CD4-positive, alpha-beta T cell treated with Interleukin-1 beta for 1 hour (primary cell): ENCODE results near the gene DACT1.

Source experiments
- DNase-seq, 2 donors: peaks; one replicate each; pipeline ENCODE4 v3.0.0-alpha.2; 2020 to 2022

Gene DACT1

GRCh38 chr14:58637040-58637390, 747 bp upstream of the DACT1 start:
- peak in 1 of 2 donors; percentile 6 for DNase-seq

GRCh38 chr14:58638231-58639197, 752 bp downstream of the DACT1 start:
- DNase-seq: no peak

- DNase-seq: no peak
Measured at GRCh38 chr14:58639198-58639565, 1.4 kb downstream of the DACT1 start.

DNA sequence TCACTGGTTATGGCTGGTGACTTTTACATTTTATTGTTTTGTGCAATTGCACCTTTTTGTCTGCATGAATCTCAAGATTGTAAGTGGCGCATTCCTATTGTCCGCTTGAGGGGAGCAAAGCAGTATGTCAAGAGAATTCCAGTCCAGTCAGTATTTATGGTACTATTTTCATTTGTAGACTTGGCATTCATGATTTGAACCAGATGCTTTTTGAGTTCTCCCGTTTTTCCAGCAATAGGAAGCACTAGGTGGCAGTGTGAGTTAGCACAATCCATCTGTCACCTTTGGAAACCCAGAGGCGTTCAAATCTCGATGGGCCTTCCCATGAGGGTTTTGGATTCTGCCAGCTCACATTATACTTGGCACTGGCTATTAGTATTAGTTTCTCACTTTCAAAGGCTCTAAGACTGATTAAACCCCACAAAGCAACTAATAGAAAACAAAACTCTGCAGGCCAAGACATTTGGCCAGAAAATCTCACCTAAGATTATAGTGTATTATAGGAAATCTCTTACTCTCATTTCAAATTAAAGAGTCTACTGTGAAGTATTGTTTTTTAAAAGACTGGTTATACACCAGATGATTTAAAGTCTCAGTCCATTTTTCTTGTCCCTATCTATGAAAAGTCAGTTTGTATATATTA, 2.2 kb downstream of the DACT1 start:
- DNase-seq: no peak

DNA sequence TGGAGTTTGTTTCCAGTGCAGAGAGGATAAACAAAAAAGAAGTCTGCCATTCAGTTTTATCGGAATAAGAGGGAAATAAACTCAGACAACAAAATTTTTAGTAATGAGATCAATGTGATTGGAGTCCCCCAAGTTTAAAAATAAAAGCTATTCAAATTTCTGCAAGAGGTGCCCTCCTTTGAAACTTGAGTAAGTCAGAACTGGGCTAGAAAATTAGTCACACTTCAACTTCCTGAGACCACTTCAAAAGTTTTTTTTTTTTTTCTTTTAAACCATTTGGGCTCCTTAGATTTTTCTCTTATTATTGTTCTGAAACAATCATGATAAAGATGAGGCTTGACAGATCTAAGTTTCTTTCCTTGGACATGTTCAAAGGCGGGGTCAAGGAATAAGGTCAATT, 3.2 kb downstream of the DACT1 start:
- DNase-seq: no peak

- no peak for DNase-seq
Measured at GRCh38 chr14:58641509-58641908, 3.7 kb downstream of the DACT1 start.

GRCh38 chr14:58643366-58643765, 5.6 kb downstream of the DACT1 start:
- DNase-seq: no peak

DNA sequence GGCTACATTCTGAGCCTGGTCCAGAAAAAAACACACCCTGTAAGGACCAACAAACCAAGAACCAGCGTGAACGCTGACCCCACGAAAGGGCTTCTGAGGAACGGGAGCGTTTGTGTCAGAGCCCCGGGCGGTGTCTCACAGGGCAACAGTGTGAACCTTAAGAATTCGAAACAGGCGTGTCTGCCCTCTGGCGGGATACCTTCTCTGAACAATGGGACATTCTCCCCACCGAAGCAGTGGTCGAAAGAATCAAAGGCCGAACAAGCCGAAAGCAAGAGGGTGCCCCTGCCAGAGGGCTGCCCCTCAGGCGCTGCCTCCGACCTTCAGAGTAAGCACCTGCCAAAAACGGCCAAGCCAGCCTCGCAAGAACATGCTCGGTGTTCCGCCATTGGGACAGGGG, 7.9 kb downstream of the DACT1 start:
- no peak for DNase-seq

DNA sequence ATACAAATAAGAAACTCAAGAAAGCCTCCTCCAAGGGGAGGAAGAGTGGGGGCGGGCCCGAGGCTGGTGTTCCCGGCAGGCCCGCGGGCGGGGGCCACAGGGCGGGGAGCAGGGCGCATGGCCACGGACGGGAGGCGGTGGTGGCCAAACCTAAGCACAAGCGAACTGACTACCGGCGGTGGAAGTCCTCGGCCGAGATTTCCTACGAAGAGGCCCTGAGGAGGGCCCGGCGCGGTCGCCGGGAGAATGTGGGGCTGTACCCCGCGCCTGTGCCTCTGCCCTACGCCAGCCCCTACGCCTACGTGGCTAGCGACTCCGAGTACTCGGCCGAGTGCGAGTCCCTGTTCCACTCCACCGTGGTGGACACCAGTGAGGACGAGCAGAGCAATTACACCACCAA, 8.7 kb downstream of the DACT1 start:
- no peak for DNase-seq

- DNase-seq: no peak
Measured at GRCh38 chr14:58647777-58648176, 10.0 kb downstream of the DACT1 start.

DNA sequence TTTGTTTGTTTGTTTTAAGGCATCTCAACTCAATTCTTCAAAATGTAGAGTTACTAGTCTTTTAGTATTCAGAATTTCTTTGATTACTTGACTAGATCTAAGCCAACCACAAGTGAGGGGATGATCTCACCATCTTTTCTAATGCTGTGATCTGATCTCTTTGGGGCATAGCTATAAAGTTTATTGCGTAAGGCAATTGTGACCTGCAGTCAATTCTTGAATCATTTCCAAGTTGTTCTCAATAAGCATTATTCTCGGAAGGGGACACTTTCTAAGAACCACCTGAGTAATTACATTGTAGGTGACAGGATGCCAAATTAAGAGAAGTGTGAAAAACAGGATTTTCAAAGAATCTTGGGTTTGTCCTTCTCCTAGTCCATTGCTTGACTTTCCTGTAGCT, 13.1 kb downstream of the DACT1 start:
- no peak for DNase-seq

DNA sequence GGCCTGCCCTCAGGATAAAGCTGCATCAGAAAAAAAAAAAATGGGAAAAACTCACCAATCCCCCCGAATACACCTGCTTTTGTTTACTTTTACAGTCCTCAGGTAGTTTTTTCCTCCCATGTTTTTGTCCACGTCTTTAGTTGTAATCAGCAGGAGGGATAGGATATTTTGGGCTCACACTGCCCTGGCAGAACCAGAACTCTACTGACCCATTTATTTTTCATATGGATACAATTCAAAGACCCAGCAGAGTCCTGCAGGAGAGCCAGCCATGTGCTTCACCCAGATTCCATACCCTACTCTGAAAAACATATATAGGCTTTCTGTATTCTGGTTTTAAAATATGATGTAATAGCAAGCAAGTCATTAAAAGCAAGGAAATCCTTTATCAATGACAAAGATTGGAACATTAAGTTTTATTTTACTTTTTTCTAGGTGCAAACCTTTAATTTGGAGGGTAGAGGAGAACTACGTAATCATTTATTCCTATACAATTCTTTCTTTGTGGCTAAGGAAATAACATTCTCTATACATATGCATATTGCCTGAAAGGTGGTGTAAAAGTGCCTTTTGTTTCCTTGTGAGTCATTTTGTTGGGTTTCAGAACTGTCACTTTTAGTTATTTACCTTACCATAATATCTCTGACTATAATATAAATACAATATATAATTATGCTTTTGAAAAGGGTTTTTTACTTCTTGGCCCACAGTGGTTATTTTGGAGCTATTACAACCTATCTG, 19.1 kb downstream of the DACT1 start:
- no peak for DNase-seq

DNA sequence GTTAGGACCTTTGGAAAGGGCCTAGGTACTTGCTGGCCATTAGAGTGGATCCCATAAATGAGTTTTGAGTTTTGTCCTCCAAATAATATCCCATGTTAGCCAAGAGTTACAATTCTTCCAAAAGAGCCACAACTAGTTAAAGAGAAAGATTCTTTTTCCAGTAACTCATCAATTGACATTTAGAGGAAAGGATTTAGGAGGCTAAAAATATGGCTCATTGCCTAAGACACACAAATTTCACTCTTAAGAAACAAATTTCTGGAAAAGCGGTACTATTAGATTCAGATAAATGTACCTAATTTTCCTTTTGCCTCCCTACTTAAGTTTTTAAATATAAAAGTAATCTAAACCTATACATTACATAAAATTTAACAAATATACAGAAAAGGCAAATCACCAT, 21.3 kb downstream of the DACT1 start:
- DNase-seq: no peak

DNA sequence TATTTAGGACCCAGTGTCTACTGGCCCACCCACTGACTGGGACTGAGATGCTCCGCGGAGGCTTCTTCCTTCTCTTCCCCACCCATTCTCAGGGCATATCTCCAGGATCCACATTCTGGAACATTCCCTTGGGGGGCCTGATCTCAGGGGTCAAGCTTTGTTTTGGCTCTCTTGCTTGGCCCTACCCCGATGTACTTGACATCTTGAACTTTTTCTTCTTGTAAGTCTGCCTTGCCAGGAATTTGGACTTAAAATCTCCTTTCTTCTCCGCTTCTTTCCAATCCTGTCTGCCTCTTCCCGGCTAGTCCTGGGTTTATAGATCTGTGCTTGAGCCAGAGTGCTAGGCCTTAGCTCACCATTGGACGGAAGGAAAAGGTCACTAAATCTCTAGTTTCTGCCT, 22.1 kb downstream of the DACT1 start:
- no peak for DNase-seq

GRCh38 chr14:58660407-58660806, 22.6 kb downstream of the DACT1 start:
- DNase-seq: no peak

- no peak for DNase-seq
Measured at GRCh38 chr14:58662018-58662417, 24.3 kb downstream of the DACT1 start.

DNA sequence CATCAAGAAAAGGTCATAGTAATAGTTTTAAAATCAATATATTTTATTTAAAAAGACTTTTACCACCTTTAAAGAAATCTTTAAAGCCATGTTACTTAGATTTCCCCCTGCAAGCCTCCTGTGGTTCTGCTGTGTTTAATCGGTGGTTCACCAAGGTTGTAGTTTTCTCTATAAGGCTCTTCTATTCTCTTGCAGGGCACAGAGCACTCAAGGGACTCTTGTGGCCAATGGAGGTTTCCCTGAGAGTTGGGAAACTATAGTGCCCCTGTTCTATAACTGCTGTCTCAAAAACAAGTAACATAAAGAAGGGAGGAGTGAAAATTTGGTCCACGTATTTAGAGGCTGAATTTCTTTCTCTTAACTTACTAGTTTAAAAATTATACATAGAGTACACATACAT, 25.0 kb downstream of the DACT1 start:
- no peak for DNase-seq

DNA sequence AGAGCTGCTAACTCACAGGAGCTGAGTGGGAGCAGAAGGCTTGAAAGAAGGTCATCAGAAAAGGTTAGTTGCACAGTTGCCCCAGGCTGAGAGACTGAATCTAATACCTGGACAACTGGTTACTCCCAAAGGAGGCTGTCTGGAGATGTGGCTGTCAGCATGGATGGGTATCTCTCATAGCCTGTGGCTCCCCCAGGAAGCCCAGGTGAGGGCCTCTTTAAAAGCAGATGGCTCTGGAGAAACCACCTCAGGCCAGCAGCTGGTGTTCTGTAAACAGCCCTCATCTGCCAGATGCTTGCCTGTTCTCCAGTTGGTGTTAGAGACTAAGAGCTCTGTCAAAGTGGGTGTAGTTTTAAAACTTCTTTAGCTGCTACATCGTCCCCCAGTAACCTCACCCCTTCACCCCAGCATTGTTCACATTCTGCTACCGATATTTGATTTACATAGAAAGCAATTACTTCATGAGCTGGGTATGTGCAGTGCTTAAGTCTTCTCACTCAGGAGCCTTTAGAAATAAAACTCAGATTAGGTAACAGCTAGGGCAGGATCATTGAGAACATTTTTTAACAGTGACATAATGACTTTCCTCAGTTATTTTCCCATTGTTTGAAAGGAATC, 25.8 kb downstream of the DACT1 start:
- no peak for DNase-seq

DNA sequence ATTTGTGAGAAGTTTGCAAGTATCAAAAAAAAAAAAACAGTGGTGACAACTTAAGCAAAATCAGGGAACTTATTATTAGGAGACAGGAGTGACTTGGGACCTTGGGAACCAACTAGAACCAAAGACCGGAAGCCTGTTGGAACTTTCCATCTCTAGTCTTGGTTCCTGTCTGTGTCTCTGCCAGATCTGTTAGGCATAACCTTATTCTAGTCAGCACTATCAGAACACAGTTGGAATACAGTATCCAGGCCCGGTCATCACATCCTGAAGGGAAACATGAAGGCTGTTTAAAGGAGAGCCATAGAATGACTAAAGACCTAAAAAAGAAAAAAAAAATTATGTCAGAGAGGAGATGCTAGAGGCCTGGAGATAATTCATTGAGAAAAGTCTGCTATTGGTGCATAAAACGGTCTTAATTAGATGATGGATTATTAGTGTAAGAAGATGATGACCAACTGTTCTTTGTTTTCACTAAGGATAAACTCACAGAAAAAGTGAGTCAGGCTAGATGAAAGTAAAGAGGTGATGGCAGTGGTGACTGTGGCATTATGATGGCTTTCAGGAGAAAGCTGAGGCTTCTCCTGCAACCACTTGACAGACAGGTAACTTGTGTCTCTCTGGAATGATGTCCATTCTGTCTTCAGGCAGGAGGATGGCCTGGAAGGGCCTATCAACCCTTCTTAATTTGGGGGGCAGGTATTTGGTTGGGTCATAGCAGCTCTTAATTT, 28.2 kb downstream of the DACT1 start:
- no peak for DNase-seq

DNA sequence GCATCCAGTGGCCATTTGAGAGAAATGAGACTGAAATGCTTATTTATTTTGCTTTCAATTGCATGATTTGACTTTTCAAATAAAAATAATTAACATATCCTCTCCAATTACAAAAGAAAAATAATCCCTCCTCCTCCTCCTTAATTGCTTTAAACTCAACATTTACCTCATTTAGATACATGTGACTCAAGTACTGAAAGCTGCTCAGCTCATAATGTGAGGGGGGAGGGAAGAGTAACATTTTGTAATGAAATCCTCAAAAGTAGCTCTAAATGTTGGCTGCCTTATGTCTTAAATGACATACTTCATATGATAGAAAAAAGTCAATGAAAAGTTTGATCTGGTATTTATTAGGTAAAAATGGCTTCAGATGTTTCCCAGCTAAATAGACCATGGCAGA, 29.0 kb downstream of the DACT1 start:
- DNase-seq: no peak

GRCh38 chr14:58667900-58668299, 30.1 kb downstream of the DACT1 start:
- no peak for DNase-seq

DNA sequence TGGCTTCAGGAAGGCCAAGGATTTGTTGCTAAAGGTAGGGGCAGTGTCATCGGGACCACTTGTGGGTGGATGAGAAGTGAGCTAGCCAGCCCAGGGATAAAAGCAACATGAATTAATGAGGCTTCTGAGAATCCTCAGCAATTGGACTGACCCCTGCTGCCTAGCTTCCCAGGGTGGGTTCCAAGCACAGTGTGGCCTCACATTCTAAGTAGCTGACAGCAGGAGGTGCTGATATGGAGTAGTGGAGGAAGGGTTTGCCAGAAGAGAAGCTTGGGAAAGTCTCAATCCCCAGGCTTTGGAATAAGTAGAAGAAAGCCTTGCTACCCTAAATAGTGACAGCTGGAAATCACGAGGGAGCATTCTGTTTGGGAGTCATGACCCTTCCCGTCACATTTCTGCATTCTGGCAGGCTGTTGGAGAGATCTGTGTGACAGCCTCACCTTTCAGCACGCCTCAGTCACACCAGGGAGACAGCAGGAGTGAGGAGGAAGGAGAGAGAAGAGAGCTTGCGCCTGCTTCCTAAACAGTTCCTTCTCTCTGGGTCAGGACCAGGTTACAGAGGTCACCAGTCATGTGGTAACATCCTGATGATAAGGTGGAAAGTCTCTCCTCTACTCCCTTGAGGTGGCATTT, 31.2 kb downstream of the DACT1 start:
- no peak for DNase-seq
